GM12891 (cell line): ENCODE measurements around the gene CCL23.

Source experiments
- POLR2A ChIP-seq: IDR thresholded peaks from 2 replicates; pipeline ENCODE4 v1.6.1; 2011; ENCODE audit warnings: low read depth, low read length, control low read depth
- SPI1 ChIP-seq: IDR thresholded peaks from 2 replicates; pipeline ENCODE4 v1.6.1; 2011; ENCODE audit warnings: low read depth, low read length, control low read depth

DNA sequence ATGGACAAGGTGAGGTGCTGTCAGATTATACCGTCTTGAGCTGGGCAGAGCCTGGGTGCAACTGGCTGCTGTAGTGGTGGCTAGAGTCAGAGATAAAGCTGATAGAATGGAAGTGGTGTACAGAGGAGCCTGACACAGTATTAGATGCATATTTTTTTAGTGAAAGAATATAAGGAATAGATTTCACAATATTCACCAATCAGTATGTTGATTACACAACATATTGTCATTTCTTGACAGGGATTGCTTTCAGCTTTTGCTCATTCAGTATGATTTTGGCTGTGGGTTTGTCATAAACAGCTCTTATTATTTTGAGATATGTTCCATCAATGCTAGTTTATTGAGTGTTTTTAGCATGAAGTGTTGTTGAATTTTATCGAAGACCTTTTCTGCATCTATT, 1.7 kb upstream of the CCL23 start:
- TF ChIP-seq POLR2A (no peak), SPI1 (no peak)
